ENCODE measurements around the gene SMYD1. TPM values are rescaled to one million over a fixed set of nuclear protein-coding genes. Genes with fewer than 3 reads are reported as not detected.
A peak's percentile ranks its signal among the peaks of the same experiment; 100 is the strongest.

The SMYD1 gene
- total and polyA plus RNA-seq, 8 donors: 0.12 to 25.4 (median 10.5) TPM

- Histone ChIP-seq H3K36me3 (no peaks in the 10 kb centered on the region), H3K4me1 (peaks cover 0 to 16% (median 2%) of the 10 kb centered on the region in 4 donors), H3K27ac (no peak overlapping the region), H3K9me3 (no peaks in the 10 kb centered on the region), H3K4me3 (no peak overlapping the region), H3K27me3 (no peaks in the 10 kb centered on the region)
- 79 to 86% (median 83%) methylated on average over 3 of the region's 3 CpGs for WGBS, 5 donors
- no peak for TF ChIP-seq EP300 (IDR thresholded peaks at IDR 0.05)
- TF ChIP-seq POLR2AphosphoS5 (IDR thresholded peaks at IDR 0.05): no peak
- intact Hi-C loops (cut with DNase I; ENCODE audit: low total_unique reads): loop anchor here (5.0 kb wide), 1 partner anchor 101 kb away; no protein-coding TSS in a partner anchor
- DNase-seq: no peak
These were observed 6.3 kb upstream of the SMYD1 start for GRCh38 chr2:88061295-88061694.

DNA sequence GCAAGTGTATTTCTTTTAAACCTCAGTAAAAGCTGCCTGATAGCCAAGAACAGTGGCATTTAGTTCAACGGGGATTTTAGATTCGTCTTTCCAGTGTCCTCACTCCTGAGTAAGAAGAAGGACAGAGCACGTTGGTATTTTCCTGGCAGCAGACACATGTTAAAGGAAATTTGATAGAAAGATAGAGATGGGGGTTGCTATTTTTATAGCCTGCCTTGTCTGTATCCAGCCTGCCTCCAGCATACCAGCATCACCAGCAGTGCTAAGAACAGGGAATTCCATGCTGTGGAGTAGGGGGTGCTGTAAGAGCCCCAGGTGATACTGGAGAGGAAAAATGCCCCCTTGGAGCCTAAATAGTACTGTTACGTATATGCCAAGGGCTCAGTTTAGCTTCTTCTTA is 1.1 kb upstream of the SMYD1 start:
- no peaks in the 10 kb centered on the region for H3K9me3 ChIP-seq
- no peak for DNase-seq
- peaks cover 0 to 9% (median 0%) of the 10 kb centered on the region in 4 donors for H3K4me1 ChIP-seq
- H3K4me3 ChIP-seq: no peak overlapping the region
- no peak for TF ChIP-seq POLR2AphosphoS5 (IDR thresholded peaks at IDR 0.05)
- no peak for TF ChIP-seq EP300 (IDR thresholded peaks at IDR 0.05)
- TF ChIP-seq POLR2A (IDR thresholded peaks at IDR 0.05): no peak
- TF ChIP-seq CTCF (IDR thresholded peaks at IDR 0.05): no peak
- intact Hi-C loops (cut with DNase I; ENCODE audit: low total_unique reads): no loop called here
- H3K27ac ChIP-seq: peak overlapping the region in 1 of 5 donors; percentile 34
- peaks cover 0 to 8% (median 0%) of the 10 kb centered on the region in 3 donors for H3K27me3 ChIP-seq
- H3K36me3 ChIP-seq: no peaks in the 10 kb centered on the region
- WGBS, 5 donors: 54 to 77% (median 72%) methylated on average over 4 of the region's 4 CpGs

GRCh38 chr2:88067189-88067588 is 436 bp upstream of the SMYD1 start:
- no peaks in the 10 kb centered on the region for H3K9me3 ChIP-seq
- peak overlapping the region in 1 of 5 donors; percentile 34 for H3K27ac ChIP-seq
- DNase-seq: no peak
- 80 to 90% (median 86%) methylated on average over 5 of the region's 5 CpGs for WGBS, 5 donors
- no peaks in the 10 kb centered on the region for H3K36me3 ChIP-seq
- peaks cover 0 to 8% (median 0%) of the 10 kb centered on the region in 3 donors for H3K27me3 ChIP-seq
- peak overlapping the region in 1 of 4 donors; percentile 23 for H3K4me3 ChIP-seq
- TF ChIP-seq POLR2AphosphoS5 (IDR thresholded peaks at IDR 0.05) (no peak), EP300 (IDR thresholded peaks at IDR 0.05) (no peak), CTCF (IDR thresholded peaks at IDR 0.05) (no peak), POLR2A (IDR thresholded peaks at IDR 0.05) (no peak)
- H3K4me1 ChIP-seq: peaks cover 0 to 9% (median 0%) of the 10 kb centered on the region in 4 donors
- intact Hi-C loops (cut with DNase I; ENCODE audit: low total_unique reads): no loop called here

DNA sequence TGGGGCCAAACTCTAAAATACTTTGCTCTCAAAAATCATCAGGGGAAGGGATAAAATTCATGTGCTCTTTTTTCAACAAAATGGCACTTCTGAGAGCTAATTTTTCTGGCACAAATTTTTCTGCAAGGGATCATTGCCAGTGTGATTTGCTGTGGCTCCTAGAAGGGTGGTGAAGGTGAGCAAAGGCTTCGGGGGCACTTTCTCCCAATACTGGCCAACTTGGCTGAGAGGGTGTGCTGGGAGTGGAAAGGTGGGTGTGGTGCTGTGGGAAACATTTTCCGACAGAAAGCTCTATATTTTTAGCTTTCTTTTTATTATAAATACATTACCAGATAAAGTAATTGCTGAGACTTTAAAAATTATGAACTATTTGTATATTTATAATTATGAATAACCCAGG is 419 bp downstream of the SMYD1 start:
- Histone ChIP-seq H3K27ac (peak overlapping the region in 1 of 5 donors; percentile 40), H3K4me3 (peak overlapping the region in 2 of 4 donors; percentile 22 to 23), H3K27me3 (peaks cover 0 to 8% (median 0%) of the 10 kb centered on the region in 3 donors), H3K4me1 (peaks cover 0 to 9% (median 0%) of the 10 kb centered on the region in 4 donors), H3K9me3 (no peaks in the 10 kb centered on the region), H3K36me3 (no peaks in the 10 kb centered on the region)
- intact Hi-C loops (cut with DNase I; ENCODE audit: low total_unique reads): no loop called here
- DNase-seq: no peak
- TF ChIP-seq POLR2AphosphoS5 (IDR thresholded peaks at IDR 0.05) (no peak), POLR2A (IDR thresholded peaks at IDR 0.05) (no peak), CTCF (IDR thresholded peaks at IDR 0.05) (no peak), EP300 (IDR thresholded peaks at IDR 0.05) (no peak)
- 74 to 92% (median 88%) methylated on average over 2 of the region's 2 CpGs for WGBS, 5 donors

- Histone ChIP-seq H3K27ac (peak overlapping the region in 1 of 5 donors; percentile 11), H3K9me3 (no peaks in the 10 kb centered on the region), H3K4me1 (peaks cover 0 to 9% (median 0%) of the 10 kb centered on the region in 4 donors), H3K27me3 (peaks cover 0 to 8% (median 0%) of the 10 kb centered on the region in 3 donors), H3K4me3 (peak overlapping the region in 1 of 4 donors; percentile 8), H3K36me3 (no peaks in the 10 kb centered on the region)
- DNase-seq: no peak
- TF ChIP-seq POLR2A (IDR thresholded peaks at IDR 0.05): no peak
- TF ChIP-seq POLR2AphosphoS5 (IDR thresholded peaks at IDR 0.05): no peak
- no peak for TF ChIP-seq EP300 (IDR thresholded peaks at IDR 0.05)
- TF ChIP-seq CTCF (IDR thresholded peaks at IDR 0.05): no peak
- intact Hi-C loops (cut with DNase I; ENCODE audit: low total_unique reads): no loop called here
These were observed 1.5 kb downstream of the SMYD1 start for GRCh38 chr2:88069117-88069516.

Data from stomach (tissue), 9 donors.